ENCODE results near the gene C1orf21.

DNA sequence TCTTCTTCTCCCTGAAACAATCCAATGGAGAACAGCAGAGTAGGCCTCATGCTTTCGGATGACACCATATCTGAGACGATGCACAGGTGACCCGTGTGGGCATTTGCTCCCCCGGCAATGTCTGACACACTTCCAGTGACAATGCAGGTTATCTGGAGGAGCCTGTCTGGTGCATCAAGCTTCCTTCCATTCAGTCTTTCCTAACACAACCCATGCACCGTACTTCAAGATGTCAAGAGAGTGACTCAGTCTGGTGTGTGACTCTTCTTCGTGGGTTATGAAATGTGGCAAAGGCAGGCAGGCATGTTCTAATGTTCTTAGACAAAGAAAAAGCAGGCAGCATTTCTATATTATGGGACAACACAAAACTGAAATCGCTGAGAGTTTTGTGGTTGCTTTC is 208.8 kb downstream of the C1orf21 start:
- no peak for TF ChIP-seq CTBP1 (IDR thresholded peaks at IDR 0.05; ENCODE audit: borderline replicate concordance)
- TF ChIP-seq ELF4 (IDR thresholded peaks at IDR 0.05) = no peak
- TF ChIP-seq FOXA1 (IDR thresholded peaks at IDR 0.05) = no peak
- no peak for TF ChIP-seq ZNF384 (IDR thresholded peaks at IDR 0.05)
- no peak for TF ChIP-seq BHLHE40 (IDR thresholded peaks at IDR 0.05; ENCODE audit: borderline replicate concordance)
- TF ChIP-seq ARNT (IDR thresholded peaks at IDR 0.05) = no peak
- no peak for TF ChIP-seq NFRKB (IDR thresholded peaks at IDR 0.05)
- TF ChIP-seq LEF1 (IDR thresholded peaks at IDR 0.05; ENCODE audit: borderline replicate concordance) = no peak

Measured in HEK293T (cell line).